ENCODE data around the gene KIAA0930.

KIAA0930 gene

GRCh38 chr22:45208993-45209838 lies 31.5 kb downstream of the KIAA0930 start:
- no peak for FAIRE-seq
- TF ChIP-seq SPI1 (IDR thresholded peaks at IDR 0.05; ENCODE audit: low read depth, low read length) = no peak
- TF ChIP-seq POU2F2 (IDR thresholded peaks at IDR 0.05; ENCODE audit: low read depth, low read length) = no peak
- TF ChIP-seq POLR2AphosphoS5 (IDR thresholded peaks at IDR 0.05; ENCODE audit: low read depth, low read length) = no peak
- TF ChIP-seq PAX5 (IDR thresholded peaks at IDR 0.05; ENCODE audit: insufficient read depth, low read length, severe bottlenecking) = no peak
- TF ChIP-seq TAF1 (IDR thresholded peaks at IDR 0.05; ENCODE audit: low read depth, low read length) = no peak
- TF ChIP-seq POLR2A (IDR thresholded peaks at IDR 0.05; ENCODE audit: low read depth, low read length) = no peak
- no peak for DNase-seq (ENCODE audit: insufficient read length, low spot score)

- FAIRE-seq (no peak), DNase-seq (ENCODE audit: insufficient read length, low spot score) (no peak)
- TF ChIP-seq SPI1 (IDR thresholded peaks at IDR 0.05; ENCODE audit: low read depth, low read length) = no peak
- no peak for TF ChIP-seq TAF1 (IDR thresholded peaks at IDR 0.05; ENCODE audit: low read depth, low read length)
Measured at GRCh38 chr22:45208696-45208992, 32.0 kb downstream of the KIAA0930 start.

- DNase-seq (ENCODE audit: insufficient read length, low spot score) = no peak
- peak; percentile 35 for FAIRE-seq
- TF ChIP-seq PAX5 (IDR thresholded peaks at IDR 0.05; ENCODE audit: insufficient read depth, low read length, severe bottlenecking) = no peak
- TF ChIP-seq POLR2A (IDR thresholded peaks at IDR 0.05; ENCODE audit: low read depth, low read length) = no peak
- no peak for TF ChIP-seq SPI1 (IDR thresholded peaks at IDR 0.05; ENCODE audit: low read depth, low read length)
Measured at GRCh38 chr22:45207981-45208664, 32.6 kb downstream of the KIAA0930 start.

- DNase-seq (ENCODE audit: insufficient read length, low spot score) (no peak), FAIRE-seq (no peak)
- no peak for TF ChIP-seq SPI1 (IDR thresholded peaks at IDR 0.05; ENCODE audit: low read depth, low read length)
- TF ChIP-seq POLR2A (IDR thresholded peaks at IDR 0.05; ENCODE audit: low read depth, low read length) = no peak
- no peak for TF ChIP-seq POLR2AphosphoS5 (IDR thresholded peaks at IDR 0.05; ENCODE audit: low read depth, low read length)
- TF ChIP-seq PAX5 (IDR thresholded peaks at IDR 0.05; ENCODE audit: insufficient read depth, low read length, severe bottlenecking) = no peak
- TF ChIP-seq TAF1 (IDR thresholded peaks at IDR 0.05; ENCODE audit: low read depth, low read length) = no peak
- TF ChIP-seq POU2F2 (IDR thresholded peaks at IDR 0.05; ENCODE audit: low read depth, low read length) = no peak
Measured at GRCh38 chr22:45207533-45207932, 33.2 kb downstream of the KIAA0930 start.

- TF ChIP-seq POLR2A (IDR thresholded peaks at IDR 0.05; ENCODE audit: low read depth, low read length) (no peak), POLR2AphosphoS5 (IDR thresholded peaks at IDR 0.05; ENCODE audit: low read depth, low read length) (no peak), POU2F2 (IDR thresholded peaks at IDR 0.05; ENCODE audit: low read depth, low read length) (no peak), TAF1 (IDR thresholded peaks at IDR 0.05; ENCODE audit: low read depth, low read length) (no peak), SPI1 (IDR thresholded peaks at IDR 0.05; ENCODE audit: low read depth, low read length) (no peak), PAX5 (IDR thresholded peaks at IDR 0.05; ENCODE audit: insufficient read depth, low read length, severe bottlenecking) (no peak)
- FAIRE-seq = no peak
- no peak for DNase-seq (ENCODE audit: insufficient read length, low spot score)
Measured at GRCh38 chr22:45206233-45206632, 34.5 kb downstream of the KIAA0930 start.

GRCh38 chr22:45205276-45205925 lies 35.3 kb downstream of the KIAA0930 start:
- TF ChIP-seq POU2F2 (IDR thresholded peaks at IDR 0.05; ENCODE audit: low read depth, low read length) = no peak
- no peak for TF ChIP-seq POLR2AphosphoS5 (IDR thresholded peaks at IDR 0.05; ENCODE audit: low read depth, low read length)
- no peak for TF ChIP-seq TAF1 (IDR thresholded peaks at IDR 0.05; ENCODE audit: low read depth, low read length)
- TF ChIP-seq SPI1 (IDR thresholded peaks at IDR 0.05; ENCODE audit: low read depth, low read length) = no peak
- no peak for TF ChIP-seq PAX5 (IDR thresholded peaks at IDR 0.05; ENCODE audit: insufficient read depth, low read length, severe bottlenecking)
- TF ChIP-seq POLR2A (IDR thresholded peaks at IDR 0.05; ENCODE audit: low read depth, low read length) = no peak
- FAIRE-seq = no peak

GRCh38 chr22:45204819-45205218 lies 35.9 kb downstream of the KIAA0930 start:
- no peak for DNase-seq (ENCODE audit: insufficient read length, low spot score)
- no peak for FAIRE-seq
- no peak for TF ChIP-seq TAF1 (IDR thresholded peaks at IDR 0.05; ENCODE audit: low read depth, low read length)
- no peak for TF ChIP-seq POLR2A (IDR thresholded peaks at IDR 0.05; ENCODE audit: low read depth, low read length)
- no peak for TF ChIP-seq SPI1 (IDR thresholded peaks at IDR 0.05; ENCODE audit: low read depth, low read length)
- TF ChIP-seq POLR2AphosphoS5 (IDR thresholded peaks at IDR 0.05; ENCODE audit: low read depth, low read length) = no peak
- no peak for TF ChIP-seq PAX5 (IDR thresholded peaks at IDR 0.05; ENCODE audit: insufficient read depth, low read length, severe bottlenecking)
- TF ChIP-seq POU2F2 (IDR thresholded peaks at IDR 0.05; ENCODE audit: low read depth, low read length) = no peak

More at GRCh38 chr22:45205276-45205925, 35.3 kb downstream of the KIAA0930 start:
- DNase-seq (ENCODE audit: insufficient read length, low spot score) = no peak

GRCh38 chr22:45204241-45204640 lies 36.5 kb downstream of the KIAA0930 start:
- FAIRE-seq = no peak
- no peak for TF ChIP-seq POLR2A (IDR thresholded peaks at IDR 0.05; ENCODE audit: low read depth, low read length)
- no peak for TF ChIP-seq POLR2AphosphoS5 (IDR thresholded peaks at IDR 0.05; ENCODE audit: low read depth, low read length)
- no peak for TF ChIP-seq POU2F2 (IDR thresholded peaks at IDR 0.05; ENCODE audit: low read depth, low read length)
- TF ChIP-seq SPI1 (IDR thresholded peaks at IDR 0.05; ENCODE audit: low read depth, low read length) = no peak
- no peak for TF ChIP-seq PAX5 (IDR thresholded peaks at IDR 0.05; ENCODE audit: insufficient read depth, low read length, severe bottlenecking)
- no peak for TF ChIP-seq TAF1 (IDR thresholded peaks at IDR 0.05; ENCODE audit: low read depth, low read length)
- no peak for DNase-seq (ENCODE audit: insufficient read length, low spot score)

- TF ChIP-seq TAF1 (IDR thresholded peaks at IDR 0.05; ENCODE audit: low read depth, low read length) (no peak), POLR2A (IDR thresholded peaks at IDR 0.05; ENCODE audit: low read depth, low read length) (no peak), PAX5 (IDR thresholded peaks at IDR 0.05; ENCODE audit: insufficient read depth, low read length, severe bottlenecking) (no peak), SPI1 (IDR thresholded peaks at IDR 0.05; ENCODE audit: low read depth, low read length) (no peak), POU2F2 (IDR thresholded peaks at IDR 0.05; ENCODE audit: low read depth, low read length) (no peak), POLR2AphosphoS5 (IDR thresholded peaks at IDR 0.05; ENCODE audit: low read depth, low read length) (no peak)
- DNase-seq (ENCODE audit: insufficient read length, low spot score) = no peak
- FAIRE-seq = no peak
Measured at GRCh38 chr22:45203150-45203951, 37.3 kb downstream of the KIAA0930 start.
